Retinal pigment epithelial cell (primary cell): ENCODE data around the gene MAP3K9.

Experiments used
- DNase-seq: peaks from one replicate; pipeline ENCODE4 v3.0.0-alpha.2; 2010; ENCODE audit warnings: low read depth
- H3K4me3 ChIP-seq: 2 replicates; pipeline ENCODE4 v1.5.1; 2011; ENCODE audit warnings: mild to moderate bottlenecking, low read length, control low read depth, moderate library complexity
- TF ChIP-seq, protein P1 (sequence below): conservative IDR thresholded peaks from 2 replicates; pipeline ENCODE4 v1.5.1; 2011; ENCODE audit warnings: low read depth, low read length, control low read depth, inconsistent platforms

MAP3K9 gene

DNA sequence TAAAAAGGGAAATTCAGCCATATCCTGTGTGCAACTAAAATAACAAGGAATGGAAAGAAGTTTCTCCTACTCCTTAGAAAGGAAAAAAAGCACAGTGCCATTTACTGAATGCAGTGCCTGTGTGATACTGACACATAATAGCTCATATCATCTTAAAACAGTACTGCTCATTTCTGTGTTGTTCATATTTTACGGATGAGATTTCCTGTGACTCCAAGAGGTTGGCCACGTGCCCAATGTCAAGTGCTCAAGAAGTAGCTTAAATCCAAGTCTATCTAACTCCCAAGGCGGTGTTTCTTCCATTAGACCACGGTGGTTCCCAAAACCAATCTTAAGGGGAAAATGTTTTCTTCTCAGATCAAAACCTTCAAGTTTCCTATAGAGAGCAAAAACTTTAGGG lies 20.0 kb downstream of the MAP3K9 start:
- no peak for DNase-seq
- TF ChIP-seq, protein P1, sequence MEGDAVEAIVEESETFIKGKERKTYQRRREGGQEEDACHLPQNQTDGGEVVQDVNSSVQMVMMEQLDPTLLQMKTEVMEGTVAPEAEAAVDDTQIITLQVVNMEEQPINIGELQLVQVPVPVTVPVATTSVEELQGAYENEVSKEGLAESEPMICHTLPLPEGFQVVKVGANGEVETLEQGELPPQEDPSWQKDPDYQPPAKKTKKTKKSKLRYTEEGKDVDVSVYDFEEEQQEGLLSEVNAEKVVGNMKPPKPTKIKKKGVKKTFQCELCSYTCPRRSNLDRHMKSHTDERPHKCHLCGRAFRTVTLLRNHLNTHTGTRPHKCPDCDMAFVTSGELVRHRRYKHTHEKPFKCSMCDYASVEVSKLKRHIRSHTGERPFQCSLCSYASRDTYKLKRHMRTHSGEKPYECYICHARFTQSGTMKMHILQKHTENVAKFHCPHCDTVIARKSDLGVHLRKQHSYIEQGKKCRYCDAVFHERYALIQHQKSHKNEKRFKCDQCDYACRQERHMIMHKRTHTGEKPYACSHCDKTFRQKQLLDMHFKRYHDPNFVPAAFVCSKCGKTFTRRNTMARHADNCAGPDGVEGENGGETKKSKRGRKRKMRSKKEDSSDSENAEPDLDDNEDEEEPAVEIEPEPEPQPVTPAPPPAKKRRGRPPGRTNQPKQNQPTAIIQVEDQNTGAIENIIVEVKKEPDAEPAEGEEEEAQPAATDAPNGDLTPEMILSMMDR = no peak
- no peak overlapping the region for H3K4me3 ChIP-seq

DNA sequence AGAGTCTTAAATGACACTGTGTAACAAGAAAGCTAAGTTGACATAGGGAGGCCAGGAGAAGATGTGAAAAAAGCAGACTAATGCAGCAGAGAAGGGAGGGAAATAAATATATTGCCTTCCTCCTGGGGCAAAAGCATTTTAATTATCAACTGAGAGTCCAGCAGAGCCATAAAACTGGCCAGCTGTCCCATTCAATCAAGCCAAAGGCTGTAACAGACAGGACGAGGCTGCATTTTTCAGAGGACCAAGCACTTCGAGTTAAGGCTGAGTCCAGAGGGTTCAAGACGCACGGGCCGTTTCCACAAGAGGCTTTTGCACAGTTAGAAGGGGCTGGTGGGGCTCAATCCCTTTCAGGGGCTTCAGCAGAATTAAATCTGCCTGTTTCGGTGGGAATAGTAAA lies 20.4 kb downstream of the MAP3K9 start:
- DNase-seq = no peak
- TF ChIP-seq, protein P1 = no peak
- H3K4me3 ChIP-seq = no peak overlapping the region

DNA sequence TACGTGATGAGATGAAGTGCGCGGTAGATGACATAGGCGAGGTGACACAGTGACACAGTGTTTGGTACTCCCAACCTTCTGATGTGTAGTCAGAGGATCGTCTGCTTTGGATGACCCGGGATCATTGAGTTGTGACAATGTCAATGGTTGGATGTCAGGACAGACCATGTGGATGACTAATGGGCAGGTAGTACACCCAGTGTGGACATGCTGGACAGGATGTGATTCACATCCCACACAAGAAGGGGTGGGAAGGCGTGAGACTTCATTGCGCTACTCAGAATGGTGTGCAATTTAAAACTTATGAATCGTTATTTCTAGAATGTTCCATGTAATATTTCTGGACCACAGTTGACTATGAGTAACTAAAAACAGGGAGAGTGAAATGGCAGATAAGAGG lies 23.8 kb downstream of the MAP3K9 start:
- TF ChIP-seq, protein P1 = no peak
- no peak for DNase-seq
- no peak overlapping the region for H3K4me3 ChIP-seq

- TF ChIP-seq, protein P1 = no peak
- no peak for DNase-seq
- no peak overlapping the region for H3K4me3 ChIP-seq
Measured at GRCh38 chr14:70784886-70785285, 24.4 kb downstream of the MAP3K9 start.

DNA sequence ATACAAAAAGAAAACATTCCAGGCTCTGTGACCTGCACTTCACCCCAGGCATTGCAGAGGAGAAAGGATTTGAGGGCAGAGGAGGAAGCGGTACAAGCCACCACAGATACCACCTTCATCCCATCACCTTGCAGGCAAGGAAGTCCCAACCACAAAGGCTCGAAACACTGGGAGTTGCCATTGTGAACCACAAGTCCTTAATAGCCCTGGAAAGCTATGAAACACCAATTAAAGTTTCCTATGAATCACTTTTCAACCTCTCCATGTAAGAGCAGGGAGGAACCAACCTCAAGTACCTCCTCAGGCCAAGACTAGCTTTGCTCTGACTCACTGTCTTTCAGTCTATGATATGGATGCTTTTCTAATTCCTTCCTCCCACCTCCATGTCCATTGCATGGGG lies 27.0 kb downstream of the MAP3K9 start:
- no peak for DNase-seq
- TF ChIP-seq, protein P1 = no peak
- H3K4me3 ChIP-seq = no peak overlapping the region

DNA sequence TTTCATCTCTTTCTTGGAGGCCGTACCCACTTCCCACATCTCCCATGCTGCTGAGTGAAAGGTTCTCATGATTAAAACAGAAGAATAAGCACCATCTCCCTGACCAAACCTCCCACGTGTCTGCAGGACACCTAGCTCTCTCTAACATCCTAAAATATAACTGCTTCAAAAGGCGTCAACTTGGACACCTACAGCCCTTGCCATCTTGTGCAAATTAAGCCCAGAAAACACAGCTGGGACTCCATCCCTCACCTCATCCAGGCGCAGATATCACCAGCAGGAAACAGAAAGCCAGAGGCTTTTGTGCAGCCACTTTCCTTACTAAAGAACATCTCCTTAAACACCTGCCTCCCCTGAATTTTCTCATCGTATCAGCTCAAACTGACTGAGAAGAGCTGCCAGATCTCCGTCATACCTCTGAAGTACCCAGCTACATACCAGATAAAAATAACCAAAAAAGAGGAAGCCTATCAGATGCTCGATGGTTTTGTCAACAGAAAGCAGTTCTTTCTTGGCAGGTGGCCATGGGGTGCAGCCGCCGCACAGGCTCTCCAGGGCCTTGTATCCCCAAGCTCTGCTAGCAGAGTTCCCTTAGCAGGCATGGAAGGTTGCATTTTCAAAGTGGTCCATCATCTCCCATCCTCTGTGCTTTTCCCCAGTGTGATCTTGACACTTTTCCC lies 28.8 kb downstream of the MAP3K9 start:
- TF ChIP-seq, protein P1 = no peak
- DNase-seq = no peak
- no peak overlapping the region for H3K4me3 ChIP-seq

DNA sequence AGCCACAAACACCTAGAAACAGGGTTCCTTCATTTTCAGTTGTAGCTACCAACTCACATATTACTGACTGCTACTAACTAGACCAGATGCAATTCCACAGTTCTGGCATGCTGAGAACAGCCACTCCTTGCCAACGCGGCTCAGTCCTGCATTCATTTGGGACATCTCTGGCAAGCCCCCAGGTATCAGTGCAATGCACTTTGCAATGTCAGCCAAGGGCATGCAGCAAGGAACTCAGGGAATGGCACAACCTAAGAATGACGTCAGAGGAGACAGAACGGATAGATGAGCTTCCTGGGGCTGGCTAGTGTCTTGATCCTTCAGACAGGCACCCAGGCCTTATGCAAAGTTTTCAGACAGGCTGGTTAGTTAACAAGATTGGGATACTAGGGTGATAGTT lies 29.6 kb downstream of the MAP3K9 start:
- H3K4me3 ChIP-seq = no peak overlapping the region
- TF ChIP-seq, protein P1 = no peak
- DNase-seq = no peak
